ENCODE results near the gene SUB1. TPM values are rescaled to one million over a fixed set of nuclear protein-coding genes. Genes with fewer than 3 reads are reported as not detected.
A peak's percentile ranks its signal among the peaks of the same experiment; 100 is the strongest.
"Not testable (repeated sequence)": the region's sequence is repeated elsewhere in the genome, so short reads cannot be mapped to it uniquely, and the experiment has no call there.

SUB1 gene
- 100 to 1,000 TPM; 286 to 443 (median 325) TPM for polyA plus RNA-seq (ENCODE audit: insufficient read length in 4 of 4)

DNA sequence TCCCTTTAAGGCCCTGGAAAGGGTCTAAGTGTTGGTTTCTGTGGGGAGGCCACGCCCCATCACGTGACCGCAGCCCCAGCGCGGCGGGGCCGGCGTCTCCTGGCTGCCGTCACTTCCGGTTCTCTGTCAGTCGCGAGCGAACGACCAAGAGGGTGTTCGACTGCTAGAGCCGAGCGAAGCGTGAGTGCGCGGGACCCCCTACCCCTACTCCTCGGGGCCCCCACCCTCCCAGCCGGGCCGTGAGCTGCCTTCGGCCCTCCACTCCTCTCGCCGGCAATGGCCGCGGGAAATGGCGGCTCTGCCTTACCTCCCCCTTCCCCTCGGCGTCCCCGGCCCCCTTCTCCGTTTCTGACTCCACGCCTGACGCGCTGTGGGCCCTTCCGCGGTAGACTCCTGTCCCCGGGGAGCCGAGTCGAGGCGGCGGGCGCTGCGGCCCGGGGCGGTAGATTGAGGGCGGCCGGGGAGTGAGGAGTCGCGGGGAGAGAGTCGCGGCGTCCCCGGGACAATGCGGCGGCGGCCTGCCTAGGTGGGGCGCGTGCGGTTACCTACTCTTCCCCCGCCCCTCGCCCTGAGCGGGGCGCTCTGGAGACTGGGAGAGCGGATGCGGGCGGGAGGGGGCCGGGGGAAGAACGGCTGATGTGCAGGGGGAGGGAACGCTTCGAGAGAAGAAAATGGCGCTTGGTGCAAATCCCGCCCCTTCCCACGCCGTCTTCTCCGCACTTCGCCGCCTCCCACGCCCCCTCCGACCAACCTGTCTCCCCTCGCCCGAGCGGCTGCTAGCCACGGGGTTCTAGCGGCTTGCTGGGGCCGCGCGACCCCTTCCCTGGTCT, at the start of gene SUB1:
Gene SUB1, plus strand, starts transcription at position 112 of the 830 bp plus-strand sequence. CDS start 2,956 bp downstream, outside the sequence.
- peak; percentile 75 to 86 (median 79) for DNase-seq (ENCODE audit: low read depth in 4 of 4, low spot score in 3 of 4)

DNA sequence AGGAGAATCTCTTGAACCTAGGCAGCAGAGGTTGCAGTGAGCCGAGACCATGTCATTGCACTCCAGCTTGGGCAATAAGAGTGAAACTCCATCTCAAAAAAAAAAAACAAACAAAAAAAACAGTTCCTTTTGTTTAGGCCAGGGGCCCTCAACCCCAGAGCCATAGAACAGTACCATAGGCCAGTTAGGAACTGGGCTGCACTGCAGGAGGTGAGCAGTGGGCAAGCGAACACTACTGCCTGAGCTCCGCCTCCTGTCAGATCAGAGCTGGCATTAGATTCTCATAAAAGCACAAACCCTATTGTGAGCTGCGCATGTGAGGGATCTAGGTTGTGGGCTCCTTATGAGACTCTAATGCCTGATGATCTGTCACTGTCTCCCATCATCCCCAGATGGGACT, 49.1 kb upstream of the SUB1 start:
- DNase-seq (ENCODE audit: low read depth in 4 of 4, low spot score in 3 of 4): no peak

DNA sequence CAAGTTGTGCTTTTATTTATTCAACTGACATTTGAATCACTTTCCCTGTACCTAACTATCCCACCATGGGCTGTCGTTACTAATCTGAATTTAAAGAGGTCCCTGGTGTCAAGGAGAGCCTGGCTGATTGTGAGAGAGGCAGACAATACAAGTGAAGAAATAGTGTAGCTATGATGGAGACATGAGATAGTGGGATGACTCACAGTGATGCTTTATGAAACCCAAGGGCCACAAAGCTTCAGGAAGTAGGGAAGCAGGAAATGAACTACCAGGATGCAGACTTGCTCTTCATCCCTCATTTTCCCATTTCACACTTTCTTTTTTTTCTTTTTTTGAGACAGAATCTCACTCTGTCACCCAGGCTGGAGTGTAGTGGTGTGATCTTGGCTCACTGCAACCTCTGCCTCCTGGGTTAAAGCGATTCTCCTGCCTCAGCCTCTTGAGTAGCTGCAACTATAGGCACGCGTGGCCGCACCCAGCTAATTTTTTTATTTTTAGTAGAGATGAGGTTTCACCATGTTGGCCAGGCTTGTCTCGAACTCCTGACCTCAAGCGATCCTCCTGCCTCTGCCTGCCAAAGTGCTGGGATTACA, 47.8 kb upstream of the SUB1 start:
- not testable (repeated sequence) for DNase-seq (ENCODE audit: low read depth in 4 of 4, low spot score in 3 of 4)

DNA sequence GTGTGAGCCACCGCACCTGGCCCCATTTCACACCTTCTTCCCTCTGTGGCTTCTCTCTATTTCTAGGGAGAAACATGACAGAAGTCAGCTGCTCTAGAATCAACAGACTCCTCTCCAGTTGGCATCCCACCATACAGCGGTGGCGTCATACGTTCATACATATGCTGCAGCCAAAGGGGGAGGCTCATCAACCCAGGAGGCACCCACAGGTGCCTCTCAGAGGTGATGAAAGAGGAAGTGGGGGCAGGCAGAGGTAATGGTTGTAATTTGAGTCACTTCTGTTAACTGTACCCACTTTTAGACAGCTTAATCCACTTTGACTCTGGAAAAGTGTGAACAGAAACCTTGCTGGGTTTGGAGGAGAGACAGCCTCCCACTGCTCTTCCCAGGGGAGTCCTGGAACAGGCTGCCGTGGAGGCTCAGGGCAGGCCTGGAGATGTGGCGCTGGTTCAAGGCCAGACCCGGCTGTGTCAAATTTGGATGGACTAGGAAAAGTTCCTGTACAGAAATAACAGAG, 47.3 kb upstream of the SUB1 start:
- DNase-seq (ENCODE audit: low read depth in 4 of 4, low spot score in 3 of 4): no peak

DNA sequence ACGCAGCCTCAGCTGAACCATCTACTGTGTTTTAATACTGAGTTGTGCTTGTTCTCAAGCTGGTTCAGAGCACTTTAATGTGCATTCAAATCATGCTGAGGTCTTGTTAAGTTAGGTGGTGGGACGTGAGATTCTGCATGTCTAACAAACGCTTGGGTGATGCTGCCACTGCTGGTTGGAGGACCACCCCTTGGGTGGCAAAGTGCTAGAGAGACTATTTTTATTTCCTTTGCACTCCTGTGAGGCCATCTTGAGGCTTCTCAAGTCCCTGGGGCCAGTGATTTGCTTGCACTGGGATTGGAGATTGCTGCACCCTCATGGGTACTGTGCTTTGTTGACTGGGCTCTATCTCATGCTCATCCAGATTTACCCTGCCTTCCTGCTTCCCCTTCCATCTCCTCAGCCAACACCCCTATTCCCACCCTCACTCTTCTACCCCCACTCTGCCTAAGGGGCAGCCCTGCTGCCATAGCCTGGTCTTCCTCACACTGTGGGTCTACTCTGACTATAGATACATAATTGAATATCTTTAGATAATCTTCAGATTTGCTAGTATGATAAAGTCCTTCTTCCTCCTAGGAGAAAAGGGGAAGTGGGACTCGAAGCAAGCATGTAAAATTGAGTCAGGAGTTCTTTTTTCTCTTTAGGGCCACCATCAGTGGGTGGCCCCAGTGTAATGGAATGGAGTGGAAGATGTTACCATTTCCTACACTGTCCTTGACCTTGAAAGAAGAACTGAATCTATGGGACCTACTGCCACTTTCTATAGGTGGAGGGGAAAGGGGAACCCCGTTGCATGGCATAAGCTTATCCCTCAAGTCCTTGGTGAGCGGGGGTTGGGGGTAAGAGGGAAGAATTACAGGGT, 45.1 kb upstream of the SUB1 start:
- no peak for DNase-seq (ENCODE audit: low read depth in 4 of 4, low spot score in 3 of 4)

DNA sequence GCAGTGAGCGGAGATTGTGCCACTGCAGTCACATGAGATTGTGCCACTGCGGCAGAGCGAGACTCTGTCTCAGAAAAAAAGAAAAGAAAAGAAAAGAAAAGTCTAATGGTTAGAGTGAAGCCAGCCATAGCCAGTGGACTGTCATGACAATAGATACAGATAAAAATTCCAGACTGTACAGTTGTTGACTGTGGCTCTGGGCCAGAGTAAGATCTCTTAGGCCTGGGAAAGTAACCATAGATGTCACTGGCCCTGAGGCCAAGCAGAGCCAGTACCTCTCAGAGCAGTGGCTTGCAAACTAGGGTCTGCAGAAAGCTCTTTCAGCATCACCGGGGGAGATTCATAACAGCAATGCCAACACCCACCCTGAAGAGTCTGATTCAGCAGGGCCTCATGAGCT, 44.1 kb upstream of the SUB1 start:
- no peak for DNase-seq (ENCODE audit: low read depth in 4 of 4, low spot score in 3 of 4)

DNA sequence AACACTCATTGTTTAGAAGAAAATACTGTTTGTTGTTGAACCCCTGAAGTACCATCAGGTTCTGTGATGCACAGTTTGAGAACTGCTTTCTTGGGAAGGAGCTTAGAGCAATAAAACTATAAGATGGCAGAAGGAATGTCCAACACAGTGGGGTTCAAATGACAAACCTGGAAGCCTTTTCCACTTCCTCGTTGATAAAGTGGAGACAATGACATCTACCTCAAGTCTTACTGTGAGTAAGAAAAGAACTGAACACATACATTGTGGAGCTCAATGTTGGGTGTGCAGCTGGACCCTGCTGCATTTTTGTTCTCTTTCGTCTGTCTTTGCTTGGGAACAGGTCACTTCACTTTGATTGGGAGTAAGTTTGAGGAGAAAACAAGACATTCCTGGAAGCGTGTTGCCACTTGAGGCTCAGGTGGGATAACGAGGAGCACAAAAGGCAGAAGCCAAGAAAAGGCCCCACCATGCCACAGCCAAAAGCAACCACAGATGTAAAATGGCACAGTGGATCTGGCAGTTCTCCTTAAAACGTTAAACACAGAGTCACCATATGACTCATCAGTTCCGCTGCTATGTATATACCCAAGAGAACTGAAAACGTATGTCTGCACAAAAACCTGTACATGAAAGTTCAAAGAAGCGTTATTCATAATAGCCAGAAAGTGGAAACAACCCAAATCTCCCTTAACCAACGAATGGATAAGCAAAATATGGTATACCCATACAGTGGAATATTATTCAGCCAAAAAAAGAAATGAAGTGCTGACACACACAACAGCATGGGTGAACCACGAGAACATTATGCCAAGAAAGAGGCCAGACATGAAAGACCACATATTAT, 42.9 kb upstream of the SUB1 start:
- no peak for DNase-seq (ENCODE audit: low read depth in 4 of 4, low spot score in 3 of 4)

DNA sequence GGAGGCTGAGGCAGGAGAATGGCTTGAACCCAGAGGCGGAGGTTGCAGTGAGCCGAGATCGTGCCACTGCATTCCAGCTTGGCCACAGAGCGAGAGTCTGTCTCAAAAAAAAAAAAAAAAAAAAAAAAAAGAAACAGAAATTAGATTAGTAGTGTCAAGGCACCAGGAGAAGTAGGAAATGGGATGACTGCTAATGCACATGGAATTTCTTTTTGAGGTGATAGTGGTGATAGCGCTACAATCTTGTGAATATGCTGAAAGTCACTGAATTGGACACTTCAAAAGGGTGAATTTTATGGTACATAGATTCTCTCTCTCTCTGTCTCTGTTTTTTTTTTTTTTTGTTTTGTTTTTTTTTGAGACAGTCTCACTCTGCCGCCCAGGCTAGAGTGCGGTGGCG, 42.1 kb upstream of the SUB1 start:
- no peak for DNase-seq (ENCODE audit: low read depth in 4 of 4, low spot score in 3 of 4)

DNA sequence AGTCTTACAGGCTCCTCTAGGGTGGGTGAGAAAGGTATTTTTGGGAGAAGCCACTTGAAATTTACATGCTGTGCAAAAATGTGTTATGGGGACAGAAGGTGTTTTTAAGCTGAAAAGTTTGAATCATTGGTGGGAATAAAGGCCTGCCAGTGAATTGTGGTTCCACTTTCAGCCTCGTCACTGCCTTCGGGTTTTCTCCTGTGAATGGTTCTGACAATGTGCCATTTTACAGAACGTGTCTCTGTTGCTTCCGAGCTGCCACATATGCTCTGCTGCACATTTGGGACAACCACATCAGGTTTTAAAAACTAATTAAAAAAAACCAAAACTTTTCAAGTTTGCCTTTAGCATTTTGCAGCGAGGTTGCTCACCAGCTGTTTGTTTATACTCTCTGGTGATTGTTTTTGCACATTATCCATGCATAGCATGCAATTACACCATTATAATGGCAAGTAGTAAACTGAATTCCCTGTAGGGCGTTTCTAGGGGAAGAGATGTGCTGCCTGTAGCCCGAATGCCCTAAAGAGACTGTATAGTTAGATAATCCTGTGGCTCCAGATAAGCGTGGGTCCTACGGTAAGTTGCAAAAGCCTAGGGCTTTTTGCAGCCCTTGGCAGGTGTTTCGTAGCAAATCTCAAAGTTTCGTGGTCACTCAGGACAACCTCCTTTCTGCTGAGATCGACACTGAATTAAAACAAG, 40.1 kb upstream of the SUB1 start:
- no peak for DNase-seq (ENCODE audit: low read depth in 4 of 4, low spot score in 3 of 4)

DNA sequence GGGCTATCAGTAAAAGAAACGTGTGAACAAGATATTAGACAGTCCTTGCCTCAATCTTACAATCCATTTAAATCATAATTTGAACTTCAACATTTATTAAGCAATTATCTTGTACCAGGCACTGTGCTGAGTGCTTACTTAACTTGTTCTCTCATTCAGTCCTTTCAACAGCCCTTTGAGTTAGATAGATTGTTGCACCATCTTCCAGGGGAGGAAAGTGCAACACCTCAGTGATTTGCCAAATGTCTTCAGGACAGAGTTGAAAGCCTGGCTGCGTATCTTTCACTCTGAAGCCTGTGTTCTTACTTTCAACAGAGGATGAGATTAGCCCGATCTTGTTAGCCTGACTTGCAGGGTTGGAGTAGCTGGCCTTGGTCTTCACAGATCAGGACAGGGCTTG, 34.2 kb upstream of the SUB1 start:
- DNase-seq (ENCODE audit: low read depth in 4 of 4, low spot score in 3 of 4): no peak

DNA sequence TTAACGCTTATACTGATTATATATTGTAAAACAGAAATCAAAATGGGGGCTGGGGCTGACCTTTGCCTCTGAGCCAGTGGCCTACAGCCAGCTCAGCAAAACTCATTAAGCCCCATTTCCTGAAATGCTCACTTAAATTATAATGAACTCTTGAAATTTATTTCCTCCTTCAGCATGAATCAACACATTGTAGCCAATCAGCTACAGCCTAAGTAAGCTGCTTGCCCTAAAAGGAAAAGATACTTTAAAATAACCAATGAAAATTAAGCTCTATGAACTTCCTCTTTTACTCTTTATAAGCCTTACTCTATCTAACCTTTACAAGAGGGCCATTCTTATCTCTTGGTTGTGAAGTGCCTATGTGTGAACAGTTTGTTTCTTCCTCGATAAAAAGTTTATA, 33.5 kb upstream of the SUB1 start:
- DNase-seq (ENCODE audit: low read depth in 4 of 4, low spot score in 3 of 4): no peak

DNA sequence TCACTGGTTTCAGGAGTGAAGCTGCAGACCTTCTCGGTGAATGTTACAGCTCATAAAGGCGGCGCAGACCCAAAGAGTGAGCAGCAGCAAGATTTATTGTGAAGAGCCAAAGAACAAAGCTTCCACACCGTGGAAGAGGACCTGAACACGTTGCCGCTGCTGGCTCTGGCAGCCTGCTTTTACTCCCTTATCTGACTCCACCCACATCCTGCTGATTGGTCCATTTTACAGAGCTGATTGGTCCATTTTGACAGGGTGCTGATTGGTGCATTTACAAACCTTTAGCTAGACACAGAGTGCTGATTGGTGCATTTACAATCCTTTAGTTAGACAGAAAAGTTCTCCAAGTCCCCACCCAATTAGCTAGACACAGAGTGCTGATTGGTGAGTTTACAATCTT, 32.9 kb upstream of the SUB1 start:
- not testable (repeated sequence) for DNase-seq (ENCODE audit: low read depth in 4 of 4, low spot score in 3 of 4)

DNA sequence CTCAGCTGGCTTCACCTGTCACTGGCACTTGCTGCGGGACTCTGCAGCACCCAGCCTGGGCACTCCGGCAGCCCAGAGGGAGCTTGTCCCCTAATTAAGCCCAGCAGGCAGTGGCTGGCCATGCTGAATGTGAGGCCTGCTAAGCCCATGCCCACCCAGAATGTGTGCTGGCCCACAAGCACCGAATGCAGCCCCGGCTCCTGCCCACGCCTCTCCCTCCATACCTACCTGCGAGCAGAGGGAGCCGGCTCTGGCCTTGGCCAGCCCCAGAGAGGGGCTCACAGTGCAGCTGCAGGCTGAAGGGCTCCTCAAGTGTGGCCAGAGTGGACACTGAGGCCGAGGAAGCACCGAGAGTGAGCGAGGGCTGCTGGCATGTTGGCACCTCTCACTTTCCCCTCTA, 32.4 kb upstream of the SUB1 start:
- no peak for DNase-seq (ENCODE audit: low read depth in 4 of 4, low spot score in 3 of 4)

DNA sequence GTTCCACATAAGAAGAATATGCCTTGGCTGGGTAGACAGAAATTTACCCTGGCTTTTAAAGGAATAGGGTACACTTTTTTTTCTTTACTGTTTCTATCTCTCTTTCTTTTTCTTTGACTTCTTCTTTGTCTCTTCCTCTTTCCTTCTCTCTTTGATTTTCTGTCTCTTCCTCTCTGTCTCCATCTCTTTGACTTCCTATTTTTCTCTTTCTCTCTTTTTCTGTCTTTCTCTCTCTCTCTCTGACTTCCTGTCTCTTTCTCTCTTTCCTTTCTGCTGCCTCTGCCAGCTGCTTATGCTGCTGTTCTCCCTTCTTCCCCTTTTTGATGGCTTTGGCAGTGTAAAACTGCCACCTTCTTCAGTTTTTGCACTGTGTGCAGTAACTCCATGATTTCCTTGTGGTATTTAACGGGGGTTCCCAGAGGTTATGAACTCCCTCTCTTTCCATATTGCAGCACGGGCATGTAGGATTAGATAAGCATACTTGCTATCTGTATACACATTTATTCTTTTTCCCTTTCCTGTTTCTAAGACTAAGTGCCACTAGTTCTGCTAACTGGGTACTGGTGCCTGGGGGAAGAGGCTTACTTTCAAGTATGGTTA, 31.1 kb upstream of the SUB1 start:
- DNase-seq (ENCODE audit: low read depth in 4 of 4, low spot score in 3 of 4): not testable (repeated sequence)

DNA sequence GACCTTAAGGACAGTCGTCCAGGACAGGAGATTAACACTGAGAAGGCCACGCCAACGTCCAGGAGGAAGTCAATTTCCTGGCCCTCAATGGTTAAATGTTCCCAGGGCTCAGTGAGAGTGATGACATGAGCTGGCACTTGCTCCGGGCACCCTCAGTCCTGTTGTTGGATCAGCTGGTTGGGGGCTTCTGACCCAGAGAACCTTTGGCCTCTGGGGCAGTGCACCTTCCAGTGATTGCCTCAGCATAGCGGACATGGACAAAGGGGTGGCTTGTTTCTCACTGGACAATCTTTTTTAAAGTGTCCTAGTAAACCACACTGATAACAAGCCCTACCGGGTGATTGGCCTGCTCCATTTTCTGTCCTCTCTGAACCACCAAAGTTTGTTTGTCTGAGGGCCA, 28.8 kb upstream of the SUB1 start:
- DNase-seq (ENCODE audit: low read depth in 4 of 4, low spot score in 3 of 4): not testable (repeated sequence)

DNA sequence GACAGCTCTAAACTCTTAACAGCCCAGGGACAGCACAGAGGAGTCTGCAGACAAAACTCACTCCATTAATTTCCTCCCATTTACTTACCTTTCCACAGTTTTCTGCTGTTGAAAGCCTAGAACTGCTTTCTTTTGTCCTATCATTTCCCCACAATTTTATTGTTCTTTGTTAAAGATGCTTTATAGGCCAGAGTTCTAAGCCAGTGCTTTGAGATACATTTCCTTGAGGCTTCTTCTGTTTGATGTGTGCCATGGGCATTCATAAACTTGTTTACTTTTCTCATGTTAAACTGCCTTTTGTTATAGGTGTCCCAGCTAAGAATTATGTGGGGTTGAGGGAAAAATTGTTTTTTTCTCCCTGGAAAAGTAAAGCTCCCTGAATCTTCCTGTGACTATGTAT, 25.9 kb upstream of the SUB1 start:
- no peak for DNase-seq (ENCODE audit: low read depth in 4 of 4, low spot score in 3 of 4)

DNA sequence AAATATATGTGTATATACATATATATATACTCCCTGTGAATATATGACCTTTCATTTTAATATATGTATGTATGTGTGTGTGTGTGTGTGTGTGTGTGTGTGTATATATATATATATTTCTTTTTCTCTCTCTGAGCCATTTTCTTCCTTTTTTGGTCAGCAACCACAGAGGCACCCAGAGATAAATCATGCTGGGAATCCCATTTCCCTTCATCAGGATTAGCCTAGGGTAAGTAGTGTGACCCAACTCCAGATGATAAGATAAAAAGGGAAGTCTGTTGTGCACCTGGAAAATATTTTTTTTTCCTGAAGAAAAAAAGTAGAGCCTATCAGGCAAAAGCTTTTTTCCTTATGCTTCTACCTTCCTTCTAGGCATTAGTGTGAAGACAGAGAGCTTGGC, 25.4 kb upstream of the SUB1 start:
- no peak for DNase-seq (ENCODE audit: low read depth in 4 of 4, low spot score in 3 of 4)

DNA sequence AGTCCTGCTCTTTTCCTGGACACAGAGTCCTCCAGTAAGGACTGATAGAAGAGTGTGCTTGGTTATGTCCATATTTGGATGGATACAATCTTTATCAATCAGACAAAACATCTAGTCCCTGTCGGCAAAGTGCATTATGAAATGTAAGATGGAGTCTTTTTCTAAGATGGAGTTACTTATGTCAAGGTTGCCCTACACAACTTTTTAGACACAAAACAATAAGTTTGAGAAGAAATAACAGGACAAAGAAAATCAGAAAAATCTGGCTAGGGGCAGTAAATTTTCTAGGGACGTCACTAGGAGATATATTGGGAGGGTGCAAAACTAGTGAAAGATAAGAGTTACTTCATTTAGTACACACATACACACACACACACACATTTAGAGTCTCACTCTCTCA, 23.3 kb upstream of the SUB1 start:
- no peak for DNase-seq (ENCODE audit: low read depth in 4 of 4, low spot score in 3 of 4)

DNA sequence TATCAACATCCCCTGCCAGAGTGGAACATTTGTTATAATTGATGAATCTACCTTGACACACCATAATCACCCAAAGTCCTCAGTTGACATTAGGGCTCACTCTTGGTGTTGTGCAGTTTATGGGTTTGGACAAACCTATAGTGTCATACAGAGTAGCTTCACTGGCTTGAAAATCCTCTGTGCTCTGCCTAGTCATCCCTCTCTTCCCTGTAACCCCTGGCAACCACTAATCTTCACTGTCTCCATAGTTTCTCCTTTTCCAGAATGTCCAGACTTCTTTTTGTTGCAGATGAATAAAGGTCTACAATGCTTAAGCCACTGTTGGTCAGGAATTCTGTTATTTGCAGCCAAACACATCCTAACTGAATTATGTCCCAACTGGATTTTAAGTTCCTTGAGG, 22.5 kb upstream of the SUB1 start:
- no peak for DNase-seq (ENCODE audit: low read depth in 4 of 4, low spot score in 3 of 4)
